Prostate gland (tissue), 2 donors: Measurements from ENCODE around the gene PCNX1. TPM values are rescaled to one million over a fixed set of nuclear protein-coding genes. Genes with fewer than 3 reads are reported as not detected.

Experiments used
- DNase-seq: peaks from one replicate; pipeline ENCODE4 v3.0.0-alpha.2; 2019; ENCODE audit warnings: low spot score
- H3K27ac ChIP-seq, 2 donors: fragments of 200-600 bp; sonication (generic); 2 replicates each; pipeline ENCODE4 v1.5.1; 2017 to 2019
- H3K27me3 ChIP-seq: fragments of 200-600 bp; sonication (generic); replicated peaks from 2 replicates; pipeline ENCODE4 v1.5.1; 2019; ENCODE audit not compliant: insufficient read depth
- H3K36me3 ChIP-seq, 2 donors: fragments of 200-600 bp; sonication (generic); 1 replicate in 1 of 2; 2 replicates in 1 of 2; pipeline versions ENCODE4 v1.5.1 to v1.8.1; 2017 to 2019
- H3K4me1 ChIP-seq: fragments of 200-600 bp; sonication (generic); replicated peaks from 2 replicates; pipeline ENCODE4 v1.5.1; 2019
- H3K4me3 ChIP-seq, 2 donors: fragments of 200-600 bp; sonication (generic); 2 replicates each; pipeline ENCODE4 v1.5.1; 2017 to 2019
- H3K9me3 ChIP-seq: fragments of 200-600 bp; sonication (generic); 2 replicates; pipeline ENCODE4 v1.5.1; 2017
- POLR2A ChIP-seq: fragments of 450-650 bp; IDR thresholded peaks from one replicate; pipeline ENCODE4 v1.6.1; 2016; ENCODE audit warnings: antibody characterized with exemption, mild to moderate bottlenecking
- POLR2AphosphoS5 ChIP-seq: sonication (generic); formaldehyde crosslinking; IDR thresholded peaks from one replicate; pipeline ENCODE4 v1.6.1; 2017; ENCODE audit warnings: antibody characterized with exemption
- WGBS: methylation state at CpG from one replicate; pipeline ENCODE4 v1.1.5; 2018; 5-methylcytosine and 5-hydroxymethylcytosine counted together
- intact Hi-C: fragments of 100-400 bp; cut with DNase I; formaldehyde crosslinking; loops from one replicate; pipeline ENCODE4 v1.14.2; 2022
- total RNA-seq, 2 donors: library from RNA; depleted of rRNA; stranded (reverse); fragments of >200 nt; gene quantifications; one replicate each; pipeline ENCODE4 v1.1.0, GENCODE V29; 2016
- TF ChIP-seq, protein P1 (sequence below), 4 experiments: fragments of 200-600 bp in 2 of 4; fragments of 450-650 bp in 2 of 4; sonication (generic) in 2 of 4; IDR thresholded peaks; 1 replicate in 3 of 4; 2 replicates in 1 of 4; pipeline ENCODE4 v1.5.1; 2016 to 2019; ENCODE audit warnings: antibody characterized with exemption in 4 of 4, mild to moderate bottlenecking in 2 of 4, moderate library complexity in 2 of 4

PCNX1 gene
- total RNA-seq, 2 donors from 2014 or later = 24.5 to 66.5 TPM

DNA sequence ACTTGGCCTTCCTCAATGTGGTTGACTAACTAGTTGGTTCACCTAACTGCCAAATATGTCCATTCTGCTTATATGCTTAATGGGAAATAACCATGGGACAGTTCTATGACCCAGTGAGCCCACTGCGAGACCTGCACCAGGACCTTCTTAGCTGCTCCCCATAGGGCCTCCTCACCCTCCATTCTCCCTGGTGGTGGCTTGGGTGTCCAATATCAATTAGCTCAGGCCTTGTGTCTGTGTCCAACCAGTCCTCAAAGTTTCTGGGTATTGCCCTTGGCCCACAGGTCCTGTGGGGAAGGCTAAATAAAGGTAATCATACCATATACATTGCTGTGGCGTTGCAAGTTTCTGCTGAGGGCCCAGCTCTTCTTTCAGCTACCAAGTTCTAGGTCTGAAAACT is 228.2 kb downstream of the PCNX1 start:
- no peaks in the 10 kb centered on the region for H3K27me3 ChIP-seq
- H3K36me3 ChIP-seq = no peaks in the 10 kb centered on the region
- 97% methylated on average over 2 of the region's 2 CpGs for WGBS
- DNase-seq = no peak
- intact Hi-C loops = no loop called here
- no peaks in the 10 kb centered on the region for H3K9me3 ChIP-seq
- no peak overlapping the region for H3K4me3 ChIP-seq
- TF ChIP-seq, protein P1, sequence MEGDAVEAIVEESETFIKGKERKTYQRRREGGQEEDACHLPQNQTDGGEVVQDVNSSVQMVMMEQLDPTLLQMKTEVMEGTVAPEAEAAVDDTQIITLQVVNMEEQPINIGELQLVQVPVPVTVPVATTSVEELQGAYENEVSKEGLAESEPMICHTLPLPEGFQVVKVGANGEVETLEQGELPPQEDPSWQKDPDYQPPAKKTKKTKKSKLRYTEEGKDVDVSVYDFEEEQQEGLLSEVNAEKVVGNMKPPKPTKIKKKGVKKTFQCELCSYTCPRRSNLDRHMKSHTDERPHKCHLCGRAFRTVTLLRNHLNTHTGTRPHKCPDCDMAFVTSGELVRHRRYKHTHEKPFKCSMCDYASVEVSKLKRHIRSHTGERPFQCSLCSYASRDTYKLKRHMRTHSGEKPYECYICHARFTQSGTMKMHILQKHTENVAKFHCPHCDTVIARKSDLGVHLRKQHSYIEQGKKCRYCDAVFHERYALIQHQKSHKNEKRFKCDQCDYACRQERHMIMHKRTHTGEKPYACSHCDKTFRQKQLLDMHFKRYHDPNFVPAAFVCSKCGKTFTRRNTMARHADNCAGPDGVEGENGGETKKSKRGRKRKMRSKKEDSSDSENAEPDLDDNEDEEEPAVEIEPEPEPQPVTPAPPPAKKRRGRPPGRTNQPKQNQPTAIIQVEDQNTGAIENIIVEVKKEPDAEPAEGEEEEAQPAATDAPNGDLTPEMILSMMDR (IDR thresholded peaks at IDR 0.05) = no peak
- TF ChIP-seq POLR2AphosphoS5 (no peak), POLR2A (no peak)
- H3K27ac ChIP-seq = no peak overlapping the region
- H3K4me1 ChIP-seq = no peaks in the 10 kb centered on the region

DNA sequence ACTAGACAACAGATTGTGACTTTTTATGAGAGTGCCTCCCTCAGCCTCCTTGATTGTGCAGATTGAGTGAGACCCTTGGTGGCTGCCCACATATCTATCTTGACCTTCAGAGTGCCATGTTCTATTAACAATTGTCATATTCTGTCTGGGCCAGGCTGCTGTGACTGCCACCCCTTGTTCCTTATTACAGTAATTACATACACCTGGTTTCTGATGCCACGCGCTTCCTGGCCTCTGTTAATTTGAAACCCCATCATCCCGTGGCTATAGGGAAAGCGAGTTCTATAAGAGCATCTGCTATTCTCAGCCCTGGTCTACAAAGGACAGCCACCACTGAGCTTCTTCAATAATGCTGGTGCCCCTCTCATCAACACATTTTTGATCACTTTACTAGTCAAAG is 228.7 kb downstream of the PCNX1 start:
- no peak for DNase-seq
- Histone ChIP-seq H3K9me3 (no peaks in the 10 kb centered on the region), H3K4me1 (no peaks in the 10 kb centered on the region), H3K27ac (no peak overlapping the region), H3K36me3 (no peaks in the 10 kb centered on the region), H3K27me3 (no peaks in the 10 kb centered on the region), H3K4me3 (no peak overlapping the region)
- intact Hi-C loops = no loop called here
- 91% methylated on average over 4 of the region's 4 CpGs for WGBS
- TF ChIP-seq POLR2A (no peak), POLR2AphosphoS5 (no peak)
- TF ChIP-seq, protein P1 (IDR thresholded peaks at IDR 0.05) = no peak

DNA sequence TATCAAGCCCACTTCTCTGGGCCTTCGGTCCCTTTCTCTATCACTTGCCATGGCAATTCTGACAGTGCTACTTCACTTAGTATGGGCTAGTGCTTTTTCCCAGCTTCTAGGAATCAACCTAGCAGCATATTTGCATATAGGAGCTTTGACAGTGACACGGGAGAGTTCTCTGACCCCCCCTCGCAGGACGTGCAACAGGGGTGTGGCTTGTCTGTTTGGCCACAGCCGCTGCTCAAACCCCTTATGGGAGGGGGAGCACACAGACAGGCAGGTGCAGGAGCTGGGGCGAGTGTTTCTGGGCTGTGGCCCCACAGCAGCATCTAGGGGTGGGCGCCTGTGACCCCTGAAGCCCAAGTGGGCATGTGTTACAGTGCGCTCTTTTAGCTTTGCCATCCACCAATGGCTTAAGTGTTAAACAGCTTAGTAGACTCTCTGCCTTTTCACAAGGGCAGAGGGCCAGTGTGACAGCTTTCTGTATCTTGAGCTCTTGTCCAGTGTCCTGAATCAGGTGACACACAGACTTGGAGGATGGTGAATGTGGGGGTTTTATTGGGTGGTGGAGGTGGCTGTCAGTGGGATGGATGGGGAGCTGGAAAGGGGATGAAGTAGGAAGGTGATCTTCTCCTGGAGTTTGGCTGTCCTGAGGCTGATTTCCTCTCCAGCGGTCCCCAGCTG is 229.3 kb downstream of the PCNX1 start:
- DNase-seq = no peak
- intact Hi-C loops = no loop called here
- 82% methylated on average over 9 of the region's 9 CpGs for WGBS

DNA sequence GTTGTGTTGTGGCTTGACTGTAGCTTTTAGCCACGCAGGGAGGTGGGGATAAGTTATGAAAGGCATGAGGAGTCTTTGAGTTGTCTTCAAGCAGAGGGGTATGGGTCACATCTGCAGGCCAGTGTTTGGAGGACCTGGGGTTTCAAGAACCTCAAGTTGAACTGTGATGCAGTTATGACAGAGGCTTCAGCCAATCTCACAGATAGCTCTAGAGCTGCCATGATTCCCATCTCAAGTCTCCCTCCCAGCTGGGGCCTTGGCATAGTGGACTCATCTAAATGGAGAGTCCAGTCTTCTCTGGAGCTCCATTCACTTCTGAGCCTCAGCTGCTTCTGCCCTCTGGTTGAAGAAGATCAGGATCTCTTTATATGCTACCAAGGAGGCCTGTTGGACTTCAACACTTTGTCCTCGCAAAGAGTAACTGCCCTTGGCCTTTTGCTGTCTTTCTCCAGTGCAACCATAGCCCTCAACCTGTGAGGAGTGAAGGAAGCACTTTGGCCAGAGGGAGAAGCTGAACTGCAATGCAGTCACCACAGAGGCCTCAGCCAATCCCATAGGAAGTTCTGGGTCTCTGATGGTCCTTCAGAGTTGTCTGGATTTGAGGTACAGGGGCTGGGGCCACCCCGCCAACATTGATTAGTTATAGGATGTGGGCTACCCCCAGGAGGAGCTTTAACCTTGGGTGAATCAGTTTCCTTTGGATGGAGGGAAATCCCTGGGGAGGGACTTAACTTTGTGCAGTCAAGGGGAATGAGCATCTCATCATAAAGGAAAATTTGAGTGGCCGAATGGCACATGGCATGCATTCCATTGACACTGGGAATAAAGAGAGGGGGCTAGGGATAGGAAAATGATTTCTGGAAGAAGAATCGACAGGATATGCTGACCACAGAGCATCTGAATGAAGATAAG is 230.5 kb downstream of the PCNX1 start:
- no peak for DNase-seq

More for the DNA sequence above, 229.3 kb downstream of the PCNX1 start:
- no peak overlapping the region for H3K4me3 ChIP-seq
- H3K27me3 ChIP-seq = no peaks in the 10 kb centered on the region
- H3K27ac ChIP-seq = no peak overlapping the region
- TF ChIP-seq, protein P1 (IDR thresholded peaks at IDR 0.05) = no peak
- no peak for TF ChIP-seq POLR2AphosphoS5
- no peak for TF ChIP-seq POLR2A
- H3K4me1 ChIP-seq = no peaks in the 10 kb centered on the region
- H3K9me3 ChIP-seq = no peaks in the 10 kb centered on the region
- no peaks in the 10 kb centered on the region for H3K36me3 ChIP-seq

More for the DNA sequence above, 230.5 kb downstream of the PCNX1 start:
- Histone ChIP-seq H3K27me3 (no peaks in the 10 kb centered on the region), H3K36me3 (no peaks in the 10 kb centered on the region), H3K9me3 (no peaks in the 10 kb centered on the region), H3K4me3 (no peak overlapping the region), H3K27ac (no peak overlapping the region), H3K4me1 (no peaks in the 10 kb centered on the region)
- TF ChIP-seq POLR2AphosphoS5 (no peak), POLR2A (no peak)
- TF ChIP-seq, protein P1 (IDR thresholded peaks at IDR 0.05) = no peak
- WGBS = 90% methylated on average over 5 of the region's 5 CpGs
- intact Hi-C loops = loop anchor here (2.0 kb wide), 1 partner anchor 615 kb away; no protein-coding TSS in a partner anchor
